ENCODE measurements around the gene ENPP1.

Gene ENPP1

GRCh38 chr6:131910956-131911355 lies 103.1 kb downstream of the ENPP1 start:
- Histone ChIP-seq H3K4me3 (ENCODE audit: insufficient read depth, low read length, poor library complexity, severe bottlenecking) (no peak overlapping the region), H2AFZ (ENCODE audit: low read depth, low read length, severe bottlenecking) (no peak overlapping the region), H4K20me1 (ENCODE audit: low read depth, low read length) (no peaks in the 10 kb centered on the region), H3K4me2 (ENCODE audit: low read depth, low read length, poor library complexity, severe bottlenecking) (no peak overlapping the region), H3K27ac (ENCODE audit: low read depth, low read length) (no peak overlapping the region), H3K9ac (ENCODE audit: low read length) (no peak overlapping the region), H3F3A (ENCODE audit: insufficient read depth) (no peaks in the 10 kb centered on the region), H3K79me2 (ENCODE audit: insufficient read depth, low read length) (no peaks in the 10 kb centered on the region), H3K27me3 (ENCODE audit: low read length) (no peaks in the 10 kb centered on the region), H3K36me3 (ENCODE audit: low read length) (no peaks in the 10 kb centered on the region), H3K9me3 (ENCODE audit: insufficient read depth, low read length) (no peaks in the 10 kb centered on the region), H3K9me2 (replicated peaks; ENCODE audit: insufficient read depth, low read length) (no peaks in the 10 kb centered on the region)
- TF ChIP-seq EZH2phosphoT487 (conservative IDR thresholded peaks at IDR 0.05; ENCODE audit: low read length) (no peak), CTCF (IDR thresholded peaks at IDR 0.05; ENCODE audit: insufficient read depth, low read length, poor library complexity, severe bottlenecking) (no peak)

- no peak for TF ChIP-seq EZH2phosphoT487 (conservative IDR thresholded peaks at IDR 0.05; ENCODE audit: low read length)
- no peak for TF ChIP-seq CTCF (IDR thresholded peaks at IDR 0.05; ENCODE audit: insufficient read depth, low read length, poor library complexity, severe bottlenecking)
- no peak overlapping the region for H3K4me2 ChIP-seq (ENCODE audit: low read depth, low read length, poor library complexity, severe bottlenecking)
- H3K36me3 ChIP-seq (ENCODE audit: low read length), result no peaks in the 10 kb centered on the region
- no peaks in the 10 kb centered on the region for H3K9me3 ChIP-seq (ENCODE audit: insufficient read depth, low read length)
- no peak overlapping the region for H3K9ac ChIP-seq (ENCODE audit: low read length)
- H4K20me1 ChIP-seq (ENCODE audit: low read depth, low read length), result no peaks in the 10 kb centered on the region
- H3K27ac ChIP-seq (ENCODE audit: low read depth, low read length), result no peak overlapping the region
- no peaks in the 10 kb centered on the region for H3F3A ChIP-seq (ENCODE audit: insufficient read depth)
- H3K4me3 ChIP-seq (ENCODE audit: insufficient read depth, low read length, poor library complexity, severe bottlenecking), result no peak overlapping the region
- no peak overlapping the region for H2AFZ ChIP-seq (ENCODE audit: low read depth, low read length, severe bottlenecking)
- no peaks in the 10 kb centered on the region for H3K27me3 ChIP-seq (ENCODE audit: low read length)
- H3K9me2 ChIP-seq (replicated peaks; ENCODE audit: insufficient read depth, low read length), result no peaks in the 10 kb centered on the region
- H3K79me2 ChIP-seq (ENCODE audit: insufficient read depth, low read length), result no peaks in the 10 kb centered on the region
Observed at GRCh38 chr6:131911951-131912350, 104.1 kb downstream of the ENPP1 start.

GRCh38 chr6:131914234-131914633 lies 106.4 kb downstream of the ENPP1 start:
- no peak overlapping the region for H3K27ac ChIP-seq (ENCODE audit: low read depth, low read length)
- H3K4me3 ChIP-seq (ENCODE audit: insufficient read depth, low read length, poor library complexity, severe bottlenecking), result no peak overlapping the region
- H3K4me2 ChIP-seq (ENCODE audit: low read depth, low read length, poor library complexity, severe bottlenecking), result no peak overlapping the region
- TF ChIP-seq CTCF (IDR thresholded peaks at IDR 0.05; ENCODE audit: insufficient read depth, low read length, poor library complexity, severe bottlenecking), result no peak
- no peak for TF ChIP-seq EZH2phosphoT487 (conservative IDR thresholded peaks at IDR 0.05; ENCODE audit: low read length)
- H3K36me3 ChIP-seq (ENCODE audit: low read length), result no peaks in the 10 kb centered on the region
- H3F3A ChIP-seq (ENCODE audit: insufficient read depth), result no peaks in the 10 kb centered on the region
- no peaks in the 10 kb centered on the region for H3K9me2 ChIP-seq (replicated peaks; ENCODE audit: insufficient read depth, low read length)
- H3K79me2 ChIP-seq (ENCODE audit: insufficient read depth, low read length), result no peaks in the 10 kb centered on the region
- H4K20me1 ChIP-seq (ENCODE audit: low read depth, low read length), result no peaks in the 10 kb centered on the region
- H3K27me3 ChIP-seq (ENCODE audit: low read length), result no peaks in the 10 kb centered on the region
- H2AFZ ChIP-seq (ENCODE audit: low read depth, low read length, severe bottlenecking), result no peak overlapping the region
- no peak overlapping the region for H3K9ac ChIP-seq (ENCODE audit: low read length)
- no peaks in the 10 kb centered on the region for H3K9me3 ChIP-seq (ENCODE audit: insufficient read depth, low read length)
